Right lobe of liver (tissue), 4 donors: Measurements from ENCODE around the gene RAB43.

Experiments
- POLR2A ChIP-seq: fragments of 450-650 bp; IDR thresholded peaks from one replicate; pipeline ENCODE4 v1.6.1; 2017; ENCODE audit warnings: antibody characterized with exemption, mild to moderate bottlenecking
- TF ChIP-seq, protein P1 (sequence below), 4 donors: fragments of 200-600 bp in 3 of 4; fragments of 450-650 bp in 1 of 4; IDR thresholded peaks; one replicate each; pipeline versions ENCODE4 v1.5.1 to v1.8.0; 2016 to 2022; ENCODE audit warnings: antibody characterized with exemption in 4 of 4, mild to moderate bottlenecking in 2 of 4
- donor health status: DM: no; HTN: no; CAD: no.
- donor health status: DM: no; HTN: no; CAD: no.
- donor health status: DM: no; HTN: yes; CAD: no.

GRCh38 chr3:129063841-129064482 lies 57.6 kb downstream of the RAB43 start:
- TF ChIP-seq, protein P1, sequence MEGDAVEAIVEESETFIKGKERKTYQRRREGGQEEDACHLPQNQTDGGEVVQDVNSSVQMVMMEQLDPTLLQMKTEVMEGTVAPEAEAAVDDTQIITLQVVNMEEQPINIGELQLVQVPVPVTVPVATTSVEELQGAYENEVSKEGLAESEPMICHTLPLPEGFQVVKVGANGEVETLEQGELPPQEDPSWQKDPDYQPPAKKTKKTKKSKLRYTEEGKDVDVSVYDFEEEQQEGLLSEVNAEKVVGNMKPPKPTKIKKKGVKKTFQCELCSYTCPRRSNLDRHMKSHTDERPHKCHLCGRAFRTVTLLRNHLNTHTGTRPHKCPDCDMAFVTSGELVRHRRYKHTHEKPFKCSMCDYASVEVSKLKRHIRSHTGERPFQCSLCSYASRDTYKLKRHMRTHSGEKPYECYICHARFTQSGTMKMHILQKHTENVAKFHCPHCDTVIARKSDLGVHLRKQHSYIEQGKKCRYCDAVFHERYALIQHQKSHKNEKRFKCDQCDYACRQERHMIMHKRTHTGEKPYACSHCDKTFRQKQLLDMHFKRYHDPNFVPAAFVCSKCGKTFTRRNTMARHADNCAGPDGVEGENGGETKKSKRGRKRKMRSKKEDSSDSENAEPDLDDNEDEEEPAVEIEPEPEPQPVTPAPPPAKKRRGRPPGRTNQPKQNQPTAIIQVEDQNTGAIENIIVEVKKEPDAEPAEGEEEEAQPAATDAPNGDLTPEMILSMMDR (IDR thresholded peaks at IDR 0.05) = no peak
- no peak for TF ChIP-seq POLR2A
